HepG2 (cell line): ENCODE measurements around the gene TADA2A. TPM values are rescaled to one million over a fixed set of nuclear protein-coding genes. Genes with fewer than 3 reads are reported as not detected.

Experiments
- BRF2 ChIP-seq: sonication (generic); formaldehyde crosslinking; IDR thresholded peaks from 2 replicates; pipeline ENCODE4 v1.8.1; 2022; ENCODE audit warnings: mild to moderate bottlenecking, missing genetic modification reagents
- CEBPZ ChIP-seq: IDR thresholded peaks from 2 replicates; pipeline ENCODE4 v1.6.1; 2012; ENCODE audit warnings: low read length, improper control_type of control experiment
- CSRNP1 ChIP-seq: sonication (generic); formaldehyde crosslinking; IDR thresholded peaks from 2 replicates; pipeline ENCODE4 v1.8.1; 2023; ENCODE audit warnings: mild to moderate bottlenecking, missing genetic modification reagents
- DPF2 ChIP-seq: sonication (generic); formaldehyde crosslinking; IDR thresholded peaks from 2 replicates; pipeline ENCODE4 v1.4.0; 2020; ENCODE audit warnings: mild to moderate bottlenecking, low read depth, missing genetic modification reagents, borderline replicate concordance
- HHEX ChIP-seq: IDR thresholded peaks from 2 replicates; pipeline ENCODE4 v1.6.1; 2016; ENCODE audit warnings: control low read depth
- KLF16 ChIP-seq, 2 experiments: sonication (generic) in 1 of 2; formaldehyde crosslinking in 1 of 2; IDR thresholded peaks; 2 replicates each; pipeline versions ENCODE4 v1.6.1 to v1.8.0; 2016 to 2023; ENCODE audit warnings: missing genetic modification reagents in 2 of 2, missing compliant biosample characterization in 1 of 2
- SNAI1 ChIP-seq: sonication (generic); formaldehyde crosslinking; IDR thresholded peaks from 2 replicates; pipeline ENCODE4 v1.5.0; 2020; ENCODE audit warnings: mild to moderate bottlenecking, missing genetic modification reagents, borderline replicate concordance
- SNAPC5 ChIP-seq: sonication (generic); formaldehyde crosslinking; IDR thresholded peaks from 2 replicates; pipeline ENCODE4 v1.8.1; 2023; ENCODE audit warnings: mild to moderate bottlenecking, missing genetic modification reagents, borderline replicate concordance
- TAF15 ChIP-seq: fragments of 200-400 bp; formaldehyde crosslinking; IDR thresholded peaks from one replicate; pipeline ENCODE4 v1.6.1; 2018; ENCODE audit warnings: mild to moderate bottlenecking, low read depth, low read length; ENCODE audit not compliant: poor library complexity, severe bottlenecking
- THAP7 ChIP-seq: sonication (generic); formaldehyde crosslinking; IDR thresholded peaks from 2 replicates; pipeline ENCODE4 v1.8.1; 2023; ENCODE audit warnings: mild to moderate bottlenecking, missing genetic modification reagents
- ZNF205 ChIP-seq: IDR thresholded peaks from 2 replicates; pipeline ENCODE4 v1.6.1; 2018; ENCODE audit warnings: missing biosample characterization, missing genetic modification reagents
- ZNF792 ChIP-seq: IDR thresholded peaks from 2 replicates; pipeline ENCODE4 v1.6.1; 2016
- polyA plus RNA-seq, 8 experiments: library from polyadenylated mRNA; depleted of rRNA in 3 of 8; stranded (reverse) in 7 of 8; unstranded in 1 of 8; fragments of >200 nt; fragmentation: Illumina TruSeq in 4 of 8; extraction: Trizol in 4 of 8; gene quantifications; 2 replicates each; pipeline versions ENCODE4 v1.2.1 to v1.2.3, GENCODE V29; 2011 to 2016; ENCODE audit warnings: low read depth in 4 of 8, missing spikeins in 1 of 8, mixed read lengths in 1 of 8; ENCODE audit not compliant: insufficient read depth in 1 of 8
- total RNA-seq, 5 experiments: library from RNA; depleted of rRNA; stranded (reverse); fragments of >200 nt; fragmentation: Illumina TruSeq; extraction: Trizol; gene quantifications; 2 replicates each; pipeline ENCODE4 v1.2.3, GENCODE V29; 2016; ENCODE audit warnings: low read depth in 1 of 5

Gene TADA2A
- total and polyA plus RNA-seq, 2 of the 13 experiments (the other 11 are each of a cell fraction or from before 2014, with no cell fraction given): 8.0 to 14.0 TPM

- TF ChIP-seq THAP7 (CRISPR knock-in tag) (peak; percentile 82; the same call in 1 of the 2 replicates), DPF2 (CRISPR knock-in tag) (no peak), SNAI1 (CRISPR knock-in tag) (no peak), ZNF792 (CRISPR knock-in tag) (no peak), BRF2 (CRISPR knock-in tag) (no peak; the same call in 1 of the 2 replicates), CSRNP1 (CRISPR knock-in tag) (no peak), ZNF205 (CRISPR knock-in tag) (no peak), KLF16 (CRISPR knock-in tag; IDR thresholded peaks at IDR 0.05) (no peak), CEBPZ (no peak), TAF15 (no peak), HHEX (no peak), SNAPC5 (CRISPR knock-in tag) (no peak)
Observed at GRCh38 chr17:37405955-37406634, 591 bp upstream of the TADA2A start (continued).
